Activated naive CD8-positive, alpha-beta T cell (primary cell): ENCODE results near the gene TBX10.
"Not testable (repeated sequence)": the region's sequence is repeated elsewhere in the genome, so short reads cannot be mapped to it uniquely, and the experiment has no call there.

ENCODE experiments used
- H3K27ac Mint-ChIP-seq: one replicate; pipeline ENCODE4 v1.8.0; 2021; ENCODE audit warnings: mixed read lengths
- H3K27me3 Mint-ChIP-seq: one replicate; pipeline ENCODE4 v1.8.0; 2021; ENCODE audit warnings: mixed read lengths
- H3K36me3 Mint-ChIP-seq: one replicate; pipeline ENCODE4 v1.8.0; 2021; ENCODE audit warnings: mixed read lengths
- H3K4me1 Mint-ChIP-seq: one replicate; pipeline ENCODE4 v1.8.0; 2021; ENCODE audit warnings: low read depth, mixed read lengths
- H3K4me3 Mint-ChIP-seq: one replicate; pipeline ENCODE4 v1.8.0; 2021; ENCODE audit warnings: mild to moderate bottlenecking, mixed read lengths
- H3K9me3 Mint-ChIP-seq: one replicate; pipeline ENCODE4 v1.8.0; 2021; ENCODE audit warnings: low read depth, mixed read lengths

Gene TBX10

GRCh38 chr11:67610302-67610868, 29.2 kb downstream of the TBX10 start:
- H3K36me3 Mint-ChIP-seq = no peaks in the 10 kb centered on the region
- H3K27me3 Mint-ChIP-seq = no peaks in the 10 kb centered on the region
- peak overlapping the region; percentile 22 for H3K27ac Mint-ChIP-seq
- H3K9me3 Mint-ChIP-seq = no peaks in the 10 kb centered on the region
- peaks cover 40% of the 10 kb centered on the region for H3K4me1 Mint-ChIP-seq
- no peak overlapping the region for H3K4me3 Mint-ChIP-seq

GRCh38 chr11:67609316-67609715, 30.2 kb downstream of the TBX10 start:
- no peaks in the 10 kb centered on the region for H3K36me3 Mint-ChIP-seq
- no peak overlapping the region for H3K27ac Mint-ChIP-seq
- no peaks in the 10 kb centered on the region for H3K27me3 Mint-ChIP-seq

GRCh38 chr11:67608486-67608885, 31.1 kb downstream of the TBX10 start:
- no peaks in the 10 kb centered on the region for H3K9me3 Mint-ChIP-seq
- peak overlapping the region; percentile 61 for H3K27ac Mint-ChIP-seq
- no peaks in the 10 kb centered on the region for H3K27me3 Mint-ChIP-seq
- peak overlapping the region; percentile 94 for H3K4me3 Mint-ChIP-seq
- H3K36me3 Mint-ChIP-seq = no peaks in the 10 kb centered on the region
- H3K4me1 Mint-ChIP-seq = peaks cover 24% of the 10 kb centered on the region

More at GRCh38 chr11:67609316-67609715, 30.2 kb downstream of the TBX10 start:
- Mint-ChIP-seq H3K4me3 (peak overlapping the region; percentile 35), H3K9me3 (no peaks in the 10 kb centered on the region), H3K4me1 (peaks cover 32% of the 10 kb centered on the region)

- Mint-ChIP-seq H3K36me3 (no peaks in the 10 kb centered on the region), H3K27me3 (peaks cover 5% of the 10 kb centered on the region), H3K27ac (peak overlapping the region; percentile 85), H3K4me3 (peak overlapping the region; percentile 94), H3K4me1 (peaks cover 18% of the 10 kb centered on the region), H3K9me3 (no peaks in the 10 kb centered on the region)
Measured at GRCh38 chr11:67607507-67607906, 32.1 kb downstream of the TBX10 start.

- no peaks in the 10 kb centered on the region for H3K36me3 Mint-ChIP-seq
- peaks cover 5% of the 10 kb centered on the region for H3K27me3 Mint-ChIP-seq
- H3K9me3 Mint-ChIP-seq = no peaks in the 10 kb centered on the region
- peak within 1 kb of the TSS; percentile 88 for H3K27ac Mint-ChIP-seq
- H3K4me1 Mint-ChIP-seq = peaks cover 18% of the 10 kb centered on the region
- peak within 1 kb of the TSS; percentile 94 for H3K4me3 Mint-ChIP-seq
Measured at GRCh38 chr11:67606492-67607295, 32.9 kb downstream of the TBX10 start, which contains the start of gene NDUFV1. TSS of gene NDUFV1 (plus strand) at chr11:67606936. CDS start at chr11:67607005, 69 bp downstream.

GRCh38 chr11:67606093-67606491, 33.5 kb downstream of the TBX10 start:
- peaks cover 18% of the 10 kb centered on the region for H3K4me1 Mint-ChIP-seq

GRCh38 chr11:67605231-67606011, 34.1 kb downstream of the TBX10 start:
- H3K36me3 Mint-ChIP-seq = no peaks in the 10 kb centered on the region
- H3K27ac Mint-ChIP-seq = peak overlapping the region; percentile 70
- peak overlapping the region; percentile 73 for H3K4me3 Mint-ChIP-seq
- no peaks in the 10 kb centered on the region for H3K9me3 Mint-ChIP-seq
- H3K4me1 Mint-ChIP-seq = peaks cover 18% of the 10 kb centered on the region
- H3K27me3 Mint-ChIP-seq = peaks cover 7% of the 10 kb centered on the region

More at GRCh38 chr11:67606093-67606491, 33.5 kb downstream of the TBX10 start:
- Mint-ChIP-seq H3K27me3 (peaks cover 7% of the 10 kb centered on the region), H3K4me3 (peak overlapping the region; percentile 94), H3K36me3 (no peaks in the 10 kb centered on the region), H3K27ac (peak overlapping the region; percentile 88), H3K9me3 (no peaks in the 10 kb centered on the region)

GRCh38 chr11:67604815-67605214, 34.7 kb downstream of the TBX10 start:
- Mint-ChIP-seq H3K27ac (no peak overlapping the region), H3K4me3 (peak overlapping the region; percentile 70), H3K36me3 (no peaks in the 10 kb centered on the region)

GRCh38 chr11:67604119-67604518, 35.4 kb downstream of the TBX10 start:
- peaks cover 18% of the 10 kb centered on the region for H3K4me1 Mint-ChIP-seq
- not testable (repeated sequence) for H3K36me3 Mint-ChIP-seq, H3K27ac Mint-ChIP-seq, H3K27me3 Mint-ChIP-seq, H3K9me3 Mint-ChIP-seq
- peak overlapping the region; percentile 70 for H3K4me3 Mint-ChIP-seq

More at GRCh38 chr11:67604815-67605214, 34.7 kb downstream of the TBX10 start:
- Mint-ChIP-seq H3K4me1 (peaks cover 18% of the 10 kb centered on the region), H3K9me3 (no peaks in the 10 kb centered on the region), H3K27me3 (peaks cover 10% of the 10 kb centered on the region)

GRCh38 chr11:67601098-67601497, 38.5 kb downstream of the TBX10 start:
- Mint-ChIP-seq H3K9me3 (no peaks in the 10 kb centered on the region), H3K36me3 (no peaks in the 10 kb centered on the region), H3K4me3 (no peak overlapping the region), H3K27me3 (peaks cover 10% of the 10 kb centered on the region), H3K4me1 (peaks cover 4% of the 10 kb centered on the region), H3K27ac (no peak overlapping the region)

GRCh38 chr11:67600324-67601029, 39.1 kb downstream of the TBX10 start:
- Mint-ChIP-seq H3K36me3 (no peaks in the 10 kb centered on the region), H3K9me3 (no peaks in the 10 kb centered on the region), H3K27me3 (peaks cover 10% of the 10 kb centered on the region), H3K4me1 (peaks cover under 1% of the 10 kb centered on the region), H3K27ac (no peak overlapping the region), H3K4me3 (no peak overlapping the region)

GRCh38 chr11:67599149-67599548, 40.4 kb downstream of the TBX10 start:
- Mint-ChIP-seq H3K27ac (no peak overlapping the region), H3K36me3 (no peaks in the 10 kb centered on the region), H3K4me3 (no peak overlapping the region), H3K4me1 (no peaks in the 10 kb centered on the region), H3K9me3 (no peaks in the 10 kb centered on the region), H3K27me3 (peaks cover 10% of the 10 kb centered on the region)

- H3K9me3 Mint-ChIP-seq, H3K27ac Mint-ChIP-seq, H3K4me1 Mint-ChIP-seq, H3K36me3 Mint-ChIP-seq, H3K4me3 Mint-ChIP-seq, H3K27me3 Mint-ChIP-seq: not testable (repeated sequence)
Measured at GRCh38 chr11:67597963-67598362, 41.6 kb downstream of the TBX10 start.

- H3K27ac Mint-ChIP-seq, H3K27me3 Mint-ChIP-seq, H3K4me1 Mint-ChIP-seq: not testable (repeated sequence)
Measured at GRCh38 chr11:67597458-67597857, 42.1 kb downstream of the TBX10 start.

More at GRCh38 chr11:67597458-67597857, 42.1 kb downstream of the TBX10 start:
- not testable (repeated sequence) for H3K4me3 Mint-ChIP-seq, H3K36me3 Mint-ChIP-seq, H3K9me3 Mint-ChIP-seq
